PC-9 (cell line): ENCODE results near the gene AKR7A2.

ENCODE experiments used
- CTCF ChIP-seq: fragments of 200-600 bp; sonication (generic); conservative IDR thresholded peaks from 2 replicates; pipeline ENCODE4 v1.6.1; 2017; ENCODE audit warnings: mixed run types, antibody characterized with exemption, mild to moderate bottlenecking, moderate library complexity
- EZH2 ChIP-seq: fragments of 200-600 bp; sonication (generic); IDR thresholded peaks from 2 replicates; pipeline ENCODE4 v1.8.0; 2017; ENCODE audit warnings: antibody characterized with exemption, low read depth

GRCh38 chr1:19339214-19339861 lies 27.4 kb upstream of the AKR7A2 start:
- TF ChIP-seq CTCF (no peak), EZH2 (no peak)
